ENCODE results near the gene ORC2. TPM values are rescaled to one million over a fixed set of nuclear protein-coding genes. Genes with fewer than 3 reads are reported as not detected.
A peak's percentile ranks its signal among the peaks of the same experiment; 100 is the strongest.
"Not testable (repeated sequence)": the region's sequence is repeated elsewhere in the genome, so short reads cannot be mapped to it uniquely, and the experiment has no call there.

The ORC2 gene
- total RNA-seq, 1 experiment from 2014 or later = 56.0 TPM

- not testable (repeated sequence) for DNase-seq (ENCODE audit: low spot score); H3K4me1 Mint-ChIP-seq; H3K36me3 Mint-ChIP-seq; H3K9me3 Mint-ChIP-seq; H3K27ac Mint-ChIP-seq; H3K4me3 Mint-ChIP-seq; ATAC-seq; H3K27me3 Mint-ChIP-seq (ENCODE audit: low read depth)
- CTCF ChIA-PET = interaction anchor here (0.7 kb wide), 1 partner anchor 164 kb away, joined by 4 read pairs; no protein-coding TSS in a partner anchor
- POLR2A ChIA-PET = interaction anchor here (0.6 kb wide), 1 partner anchor 1158 kb away, joined by 3 read pairs; no protein-coding TSS in a partner anchor
Measured at GRCh38 chr2:200970057-200970456, 6.6 kb upstream of the ORC2 start.

GRCh38 chr2:200968735-200969134, 5.3 kb upstream of the ORC2 start:
- Mint-ChIP-seq H3K4me3 (no peak overlapping the region), H3K4me1 (peaks cover 14% of the 10 kb centered on the region), H3K36me3 (no peaks in the 10 kb centered on the region), H3K9me3 (no peaks in the 10 kb centered on the region), H3K27me3 (ENCODE audit: low read depth) (no peaks in the 10 kb centered on the region), H3K27ac (peak overlapping the region; percentile 2; the same call in 1 of the 2 replicates)
- TF ChIP-seq CBFB (CRISPR knock-in tag; IDR thresholded peaks at IDR 0.05; ENCODE audit: low read depth) (no peak), EMX1 (CRISPR knock-in tag; IDR thresholded peaks at IDR 0.05) (no peak), FOXJ3 (CRISPR knock-in tag; IDR thresholded peaks at IDR 0.05; ENCODE audit: borderline replicate concordance) (no peak), MAX (CRISPR knock-in tag; IDR thresholded peaks at IDR 0.05) (no peak), STAT6 (CRISPR knock-in tag; conservative IDR thresholded peaks at IDR 0.05; ENCODE audit: low read depth) (no peak), RORB (CRISPR knock-in tag; IDR thresholded peaks at IDR 0.05) (no peak)
- CTCF ChIA-PET = no interaction called here
- ATAC-seq (no peak), DNase-seq (ENCODE audit: low spot score) (no peak)
- POLR2A ChIA-PET = interaction anchor here (0.5 kb wide), 1 partner anchor 59 kb away, joined by 3 read pairs; no protein-coding TSS in a partner anchor

GRCh38 chr2:200968162-200968561, 4.7 kb upstream of the ORC2 start:
- TF ChIP-seq IRF2 (CRISPR knock-in tag; IDR thresholded peaks at IDR 0.05; ENCODE audit: borderline replicate concordance, low read depth) (no peak), GRHL2 (CRISPR knock-in tag; IDR thresholded peaks at IDR 0.05; ENCODE audit: insufficient replicate concordance, severe bottlenecking) (no peak), IRF1 (CRISPR knock-in tag; IDR thresholded peaks at IDR 0.05) (no peak), MYBL2 (CRISPR knock-in tag; IDR thresholded peaks at IDR 0.05) (no peak), ZBTB21 (CRISPR knock-in tag; IDR thresholded peaks at IDR 0.05; ENCODE audit: borderline replicate concordance) (no peak), GTF2I (CRISPR knock-in tag; conservative IDR thresholded peaks at IDR 0.05) (no peak)
- DNase-seq (ENCODE audit: low spot score) = no peak
- no peaks in the 10 kb centered on the region for H3K9me3 Mint-ChIP-seq
- H3K4me3 Mint-ChIP-seq = no peak overlapping the region
- ChIA-PET CTCF (interaction anchor here (1.0 kb wide), 1 partner anchor 63 kb away, joined by 3 read pairs; no protein-coding TSS in a partner anchor), POLR2A (no interaction called here)
- no peak overlapping the region for H3K27ac Mint-ChIP-seq
- H3K4me1 Mint-ChIP-seq = peaks cover 14% of the 10 kb centered on the region
- no peak for ATAC-seq
- no peaks in the 10 kb centered on the region for H3K27me3 Mint-ChIP-seq (ENCODE audit: low read depth)
- H3K36me3 Mint-ChIP-seq = no peaks in the 10 kb centered on the region

GRCh38 chr2:200966770-200967169, 3.3 kb upstream of the ORC2 start:
- H3K36me3 Mint-ChIP-seq = no peaks in the 10 kb centered on the region; the same call in 1 of the 2 replicates
- H3K27me3 Mint-ChIP-seq (ENCODE audit: low read depth) = no peaks in the 10 kb centered on the region
- CTCF ChIA-PET = interaction anchor here (0.5 to 2.0 kb wide), 4 partner anchors 102 to 265 kb away, joined by 4 to 11 read pairs (median 8); no protein-coding TSS in a partner anchor
- peaks cover 26% of the 10 kb centered on the region for H3K4me1 Mint-ChIP-seq
- ATAC-seq (no peak), DNase-seq (ENCODE audit: low spot score) (no peak)
- H3K4me3 Mint-ChIP-seq = no peak overlapping the region
- no peak overlapping the region for H3K27ac Mint-ChIP-seq
- POLR2A ChIA-PET = interaction anchor here (0.7 kb wide), 1 partner anchor 9 kb away, joined by 3 read pairs; no protein-coding TSS in a partner anchor
- no peaks in the 10 kb centered on the region for H3K9me3 Mint-ChIP-seq
- no peak for TF ChIP-seq ZNF281 (CRISPR knock-in tag; IDR thresholded peaks at IDR 0.05)
- TF ChIP-seq NR3C1 (CRISPR knock-in tag; conservative IDR thresholded peaks at IDR 0.05; ENCODE audit: low read depth) = no peak
- TF ChIP-seq OVOL2 (CRISPR knock-in tag; IDR thresholded peaks at IDR 0.05; ENCODE audit: borderline replicate concordance) = no peak
- no peak for TF ChIP-seq RORB (CRISPR knock-in tag; IDR thresholded peaks at IDR 0.05)
- TF ChIP-seq ZNF671 (CRISPR knock-in tag; IDR thresholded peaks at IDR 0.05) = no peak
- TF ChIP-seq EMX1 (CRISPR knock-in tag; IDR thresholded peaks at IDR 0.05) = no peak
- no peak for TF ChIP-seq ELF4 (CRISPR knock-in tag; IDR thresholded peaks at IDR 0.05; ENCODE audit: low read depth)
- no peak for TF ChIP-seq ERG (CRISPR knock-in tag; IDR thresholded peaks at IDR 0.05)
- no peak for TF ChIP-seq ATF2 (CRISPR knock-in tag; IDR thresholded peaks at IDR 0.05; ENCODE audit: borderline replicate concordance, low read depth)
- TF ChIP-seq SOX15 (CRISPR knock-in tag; IDR thresholded peaks at IDR 0.05) = no peak

Measured in WTC11 (cell line).